Osteocyte (in vitro differentiated cells): Measurements from ENCODE around the gene PRKAR2B. TPM values are rescaled to one million over a fixed set of nuclear protein-coding genes. Genes with fewer than 3 reads are reported as not detected.

Experiments used
- DNase-seq: peaks from one replicate; pipeline ENCODE4 v3.0.0; 2021; ENCODE audit warnings: mixed read lengths; ENCODE audit not compliant: unreplicated experiment; ENCODE audit errors: extremely low spot score
- H3K27ac Mint-ChIP-seq: one replicate; pipeline ENCODE4 v1.8.0; 2021; ENCODE audit warnings: mild to moderate bottlenecking, mixed read lengths; ENCODE audit not compliant: unreplicated experiment
- H3K27me3 Mint-ChIP-seq: one replicate; pipeline ENCODE4 v1.8.0; 2021; ENCODE audit warnings: mixed read lengths; ENCODE audit not compliant: unreplicated experiment
- H3K36me3 Mint-ChIP-seq: one replicate; pipeline ENCODE4 v1.8.0; 2021; ENCODE audit warnings: mixed read lengths; ENCODE audit not compliant: unreplicated experiment
- H3K4me1 Mint-ChIP-seq: one replicate; pipeline ENCODE4 v1.8.0; 2021; ENCODE audit warnings: mixed read lengths; ENCODE audit not compliant: unreplicated experiment
- H3K4me3 Mint-ChIP-seq: one replicate; pipeline ENCODE4 v1.8.0; 2021; ENCODE audit warnings: mild to moderate bottlenecking, moderate library complexity, mixed read lengths; ENCODE audit not compliant: unreplicated experiment
- H3K9me3 Mint-ChIP-seq: one replicate; pipeline ENCODE4 v1.8.0; 2021; ENCODE audit warnings: mixed read lengths; ENCODE audit not compliant: unreplicated experiment
- CTCF ChIP-seq: fragments of 200-600 bp; sonication (generic); IDR thresholded peaks from 2 replicates; pipeline ENCODE4 v1.5.0; 2021; ENCODE audit warnings: antibody characterized with exemption, mild to moderate bottlenecking, moderate library complexity
- total RNA-seq: library from RNA; stranded (reverse); gene quantifications from 2 replicates; pipeline ENCODE4 v1.2.1, GENCODE V29; 2021

The PRKAR2B gene
- total RNA-seq, 1 donor from 2014 or later: 3.3 TPM

GRCh38 chr7:107161415-107161814 lies 116.9 kb downstream of the PRKAR2B start:
- DNase-seq: no peak
- H3K27me3 Mint-ChIP-seq: no peaks in the 10 kb centered on the region
- H3K4me3 Mint-ChIP-seq: no peak overlapping the region
- peaks cover 7% of the 10 kb centered on the region for H3K4me1 Mint-ChIP-seq
- H3K9me3 Mint-ChIP-seq: no peaks in the 10 kb centered on the region
- no peak overlapping the region for H3K27ac Mint-ChIP-seq
- H3K36me3 Mint-ChIP-seq: no peaks in the 10 kb centered on the region
- TF ChIP-seq CTCF: no peak

GRCh38 chr7:107162475-107162874 lies 118.0 kb downstream of the PRKAR2B start:
- no peaks in the 10 kb centered on the region for H3K36me3 Mint-ChIP-seq
- no peak for TF ChIP-seq CTCF
- no peak overlapping the region for H3K27ac Mint-ChIP-seq
- peaks cover 18% of the 10 kb centered on the region for H3K4me1 Mint-ChIP-seq
- H3K9me3 Mint-ChIP-seq: no peaks in the 10 kb centered on the region
- H3K27me3 Mint-ChIP-seq: no peaks in the 10 kb centered on the region
- no peak overlapping the region for H3K4me3 Mint-ChIP-seq
- no peak for DNase-seq

GRCh38 chr7:107164092-107164491 lies 119.6 kb downstream of the PRKAR2B start:
- no peak for TF ChIP-seq CTCF
- Mint-ChIP-seq H3K27ac (no peak overlapping the region), H3K9me3 (no peaks in the 10 kb centered on the region), H3K4me3 (no peak overlapping the region), H3K4me1 (peaks cover 28% of the 10 kb centered on the region), H3K27me3 (no peaks in the 10 kb centered on the region), H3K36me3 (no peaks in the 10 kb centered on the region)
- no peak for DNase-seq

GRCh38 chr7:107165341-107165740 lies 120.8 kb downstream of the PRKAR2B start:
- DNase-seq: no peak
- no peak overlapping the region for H3K4me3 Mint-ChIP-seq
- peaks cover 32% of the 10 kb centered on the region for H3K4me1 Mint-ChIP-seq
- no peak overlapping the region for H3K27ac Mint-ChIP-seq
- no peaks in the 10 kb centered on the region for H3K9me3 Mint-ChIP-seq
- no peak for TF ChIP-seq CTCF
- H3K36me3 Mint-ChIP-seq: no peaks in the 10 kb centered on the region
- no peaks in the 10 kb centered on the region for H3K27me3 Mint-ChIP-seq

GRCh38 chr7:107166736-107167426 lies 122.4 kb downstream of the PRKAR2B start:
- H3K27ac Mint-ChIP-seq: peak overlapping the region; percentile 99
- no peaks in the 10 kb centered on the region for H3K27me3 Mint-ChIP-seq
- DNase-seq: no peak
- peaks cover 39% of the 10 kb centered on the region for H3K4me1 Mint-ChIP-seq
- no peaks in the 10 kb centered on the region for H3K36me3 Mint-ChIP-seq
- H3K4me3 Mint-ChIP-seq: peak overlapping the region; percentile 95
- H3K9me3 Mint-ChIP-seq: no peaks in the 10 kb centered on the region
- TF ChIP-seq CTCF: no peak
